ENCODE results near the gene CD48.
"Not testable (repeated sequence)": the region's sequence is repeated elsewhere in the genome, so short reads cannot be mapped to it uniquely, and the experiment has no call there.

CD48 gene

GRCh38 chr1:160726498-160727315 is 15.1 kb upstream of the CD48 start:
- no peaks in the 10 kb centered on the region for H3K9me3 Mint-ChIP-seq
- no peak overlapping the region for H3K4me3 Mint-ChIP-seq
- H3K27ac Mint-ChIP-seq, result no peak overlapping the region
- peaks cover 20% of the 10 kb centered on the region for H3K4me1 Mint-ChIP-seq
- no peaks in the 10 kb centered on the region for H3K36me3 Mint-ChIP-seq
- H3K27me3 Mint-ChIP-seq, result no peaks in the 10 kb centered on the region

- Mint-ChIP-seq H3K9me3 (no peaks in the 10 kb centered on the region), H3K27me3 (no peaks in the 10 kb centered on the region), H3K36me3 (no peaks in the 10 kb centered on the region), H3K4me3 (no peak overlapping the region), H3K27ac (no peak overlapping the region), H3K4me1 (peaks cover 16% of the 10 kb centered on the region)
These were observed 14.5 kb upstream of the CD48 start for GRCh38 chr1:160726114-160726497.

GRCh38 chr1:160724465-160725242 is 13.0 kb upstream of the CD48 start:
- H3K4me1 Mint-ChIP-seq, result peaks cover 30% of the 10 kb centered on the region
- H3K27ac Mint-ChIP-seq, result peak overlapping the region; percentile 53
- no peak overlapping the region for H3K4me3 Mint-ChIP-seq
- H3K27me3 Mint-ChIP-seq, result no peaks in the 10 kb centered on the region
- H3K36me3 Mint-ChIP-seq, result no peaks in the 10 kb centered on the region
- no peaks in the 10 kb centered on the region for H3K9me3 Mint-ChIP-seq

GRCh38 chr1:160723332-160723731 is 11.7 kb upstream of the CD48 start:
- H3K27me3 Mint-ChIP-seq, result no peaks in the 10 kb centered on the region
- H3K27ac Mint-ChIP-seq, result no peak overlapping the region
- H3K36me3 Mint-ChIP-seq, result no peaks in the 10 kb centered on the region
- no peaks in the 10 kb centered on the region for H3K9me3 Mint-ChIP-seq
- H3K4me3 Mint-ChIP-seq, result no peak overlapping the region
- H3K4me1 Mint-ChIP-seq, result peaks cover 36% of the 10 kb centered on the region

GRCh38 chr1:160722726-160723125 is 11.1 kb upstream of the CD48 start:
- Mint-ChIP-seq H3K9me3 (no peaks in the 10 kb centered on the region), H3K27me3 (no peaks in the 10 kb centered on the region), H3K4me1 (peaks cover 43% of the 10 kb centered on the region), H3K4me3 (peak overlapping the region; percentile 24), H3K36me3 (no peaks in the 10 kb centered on the region), H3K27ac (peak overlapping the region; percentile 53)

- Mint-ChIP-seq H3K27me3 (no peaks in the 10 kb centered on the region), H3K4me3 (no peak overlapping the region), H3K9me3 (no peaks in the 10 kb centered on the region), H3K27ac (no peak overlapping the region), H3K36me3 (no peaks in the 10 kb centered on the region), H3K4me1 (peaks cover 55% of the 10 kb centered on the region)
These were observed 9.9 kb upstream of the CD48 start for GRCh38 chr1:160721473-160721872.

GRCh38 chr1:160720356-160721085 is 8.9 kb upstream of the CD48 start:
- Mint-ChIP-seq H3K36me3 (no peaks in the 10 kb centered on the region), H3K4me3 (no peak overlapping the region), H3K4me1 (peaks cover 65% of the 10 kb centered on the region), H3K9me3 (no peaks in the 10 kb centered on the region), H3K27me3 (no peaks in the 10 kb centered on the region), H3K27ac (peak overlapping the region; percentile 24)

GRCh38 chr1:160718210-160718609 is 6.6 kb upstream of the CD48 start:
- Mint-ChIP-seq H3K36me3 (no peaks in the 10 kb centered on the region), H3K9me3 (no peaks in the 10 kb centered on the region), H3K27me3 (no peaks in the 10 kb centered on the region), H3K4me3 (no peak overlapping the region), H3K4me1 (peaks cover 78% of the 10 kb centered on the region), H3K27ac (no peak overlapping the region)

GRCh38 chr1:160717306-160717705 is 5.7 kb upstream of the CD48 start:
- Mint-ChIP-seq H3K27ac (peak overlapping the region; percentile 47), H3K27me3 (no peaks in the 10 kb centered on the region), H3K9me3 (no peaks in the 10 kb centered on the region), H3K4me3 (no peak overlapping the region), H3K4me1 (peaks cover 78% of the 10 kb centered on the region), H3K36me3 (no peaks in the 10 kb centered on the region)

- Mint-ChIP-seq H3K4me3 (no peak overlapping the region), H3K36me3 (no peaks in the 10 kb centered on the region), H3K27me3 (no peaks in the 10 kb centered on the region), H3K4me1 (peaks cover 79% of the 10 kb centered on the region), H3K27ac (no peak overlapping the region), H3K9me3 (no peaks in the 10 kb centered on the region)
These were observed 4.4 kb upstream of the CD48 start for GRCh38 chr1:160716013-160716412.

GRCh38 chr1:160714034-160714648 is 2.5 kb upstream of the CD48 start:
- not testable (repeated sequence) for H3K36me3 Mint-ChIP-seq, H3K9me3 Mint-ChIP-seq, H3K27me3 Mint-ChIP-seq, H3K4me3 Mint-ChIP-seq
- Mint-ChIP-seq H3K27ac (peak overlapping the region; percentile 72), H3K4me1 (peaks cover 64% of the 10 kb centered on the region)

- Mint-ChIP-seq H3K9me3 (no peaks in the 10 kb centered on the region), H3K4me3 (no peak overlapping the region), H3K4me1 (peaks cover 57% of the 10 kb centered on the region), H3K27ac (no peak overlapping the region), H3K27me3 (no peaks in the 10 kb centered on the region), H3K36me3 (peaks cover 4% of the 10 kb centered on the region)
These were observed 1.5 kb upstream of the CD48 start for GRCh38 chr1:160713161-160713560.

- not testable (repeated sequence) for H3K27ac Mint-ChIP-seq, H3K9me3 Mint-ChIP-seq, H3K36me3 Mint-ChIP-seq, H3K4me3 Mint-ChIP-seq, H3K27me3 Mint-ChIP-seq
- peaks cover 52% of the 10 kb centered on the region for H3K4me1 Mint-ChIP-seq
These were observed 981 bp upstream of the CD48 start for GRCh38 chr1:160712525-160713080.

GRCh38 chr1:160711276-160711601 is 383 bp downstream of the CD48 start:
- H3K36me3 Mint-ChIP-seq, result peaks cover 4% of the 10 kb centered on the region
- H3K4me3 Mint-ChIP-seq, result no peak overlapping the region
- no peaks in the 10 kb centered on the region for H3K9me3 Mint-ChIP-seq
- H3K4me1 Mint-ChIP-seq, result peaks cover 42% of the 10 kb centered on the region
- no peaks in the 10 kb centered on the region for H3K27me3 Mint-ChIP-seq
- no peak overlapping the region for H3K27ac Mint-ChIP-seq

- Mint-ChIP-seq H3K4me1 (peaks cover 42% of the 10 kb centered on the region), H3K4me3 (no peak overlapping the region), H3K27me3 (no peaks in the 10 kb centered on the region), H3K36me3 (peaks cover 8% of the 10 kb centered on the region), H3K9me3 (no peaks in the 10 kb centered on the region), H3K27ac (no peak overlapping the region)
These were observed 937 bp downstream of the CD48 start for GRCh38 chr1:160710517-160711252.

Measured in activated naive CD4-positive, alpha-beta T cell treated with anti-CD3 and anti-CD28 coated beads, Interleukin-2, amount 50 U/mL, for 24 hours (primary cell).